Neural progenitor cell (in vitro differentiated cells): ENCODE measurements around the gene SMPD2.

ENCODE experiments used
- EZH2 ChIP-seq: fragments of 200-600 bp; sonication (generic); IDR thresholded peaks from 2 replicates; pipeline ENCODE4 v1.6.1; 2017; ENCODE audit warnings: antibody characterized with exemption, mild to moderate bottlenecking, moderate library complexity
- EZH2phosphoT487 ChIP-seq: fragments of 200-600 bp; sonication (generic); IDR thresholded peaks from 2 replicates; pipeline ENCODE4 v1.6.1; 2017; ENCODE audit warnings: antibody characterized with exemption
- TF ChIP-seq, protein P1 (sequence below): fragments of 200-600 bp; sonication (generic); IDR thresholded peaks from 2 replicates; pipeline ENCODE4 v1.5.1; 2017; ENCODE audit warnings: antibody characterized with exemption, mild to moderate bottlenecking

DNA sequence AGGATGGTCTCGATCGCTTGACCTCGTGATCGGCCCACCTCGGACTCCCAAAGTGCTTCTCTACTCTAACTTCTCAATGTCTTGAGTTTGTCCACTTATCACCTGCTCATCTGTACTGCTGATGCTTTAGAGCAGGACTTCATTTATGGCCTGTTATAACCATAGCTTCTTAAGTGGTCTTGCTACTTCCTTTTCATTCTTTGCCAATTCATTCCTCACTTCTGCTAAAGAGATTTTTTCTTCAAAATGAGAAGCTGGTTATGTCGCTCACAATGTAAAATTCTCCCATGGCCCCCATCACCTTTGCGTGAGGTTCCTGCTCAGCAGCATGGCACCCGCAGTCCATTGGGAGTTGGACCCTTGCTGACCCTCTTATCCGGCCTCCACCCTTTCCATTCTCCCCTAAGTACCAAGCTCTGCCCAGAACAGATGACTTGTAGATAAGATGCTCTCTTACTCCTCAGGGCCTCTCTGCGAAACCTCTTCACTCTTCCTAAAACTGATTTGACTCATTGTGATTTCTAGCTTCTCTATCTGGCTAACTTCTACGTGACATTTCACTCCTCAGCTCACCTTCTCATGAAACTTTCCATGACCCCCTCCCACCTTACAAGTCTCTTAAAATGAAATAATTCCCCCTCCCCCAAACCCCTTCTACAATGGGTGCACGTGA lies 44.3 kb upstream of the SMPD2 start:
- TF ChIP-seq, protein P1, sequence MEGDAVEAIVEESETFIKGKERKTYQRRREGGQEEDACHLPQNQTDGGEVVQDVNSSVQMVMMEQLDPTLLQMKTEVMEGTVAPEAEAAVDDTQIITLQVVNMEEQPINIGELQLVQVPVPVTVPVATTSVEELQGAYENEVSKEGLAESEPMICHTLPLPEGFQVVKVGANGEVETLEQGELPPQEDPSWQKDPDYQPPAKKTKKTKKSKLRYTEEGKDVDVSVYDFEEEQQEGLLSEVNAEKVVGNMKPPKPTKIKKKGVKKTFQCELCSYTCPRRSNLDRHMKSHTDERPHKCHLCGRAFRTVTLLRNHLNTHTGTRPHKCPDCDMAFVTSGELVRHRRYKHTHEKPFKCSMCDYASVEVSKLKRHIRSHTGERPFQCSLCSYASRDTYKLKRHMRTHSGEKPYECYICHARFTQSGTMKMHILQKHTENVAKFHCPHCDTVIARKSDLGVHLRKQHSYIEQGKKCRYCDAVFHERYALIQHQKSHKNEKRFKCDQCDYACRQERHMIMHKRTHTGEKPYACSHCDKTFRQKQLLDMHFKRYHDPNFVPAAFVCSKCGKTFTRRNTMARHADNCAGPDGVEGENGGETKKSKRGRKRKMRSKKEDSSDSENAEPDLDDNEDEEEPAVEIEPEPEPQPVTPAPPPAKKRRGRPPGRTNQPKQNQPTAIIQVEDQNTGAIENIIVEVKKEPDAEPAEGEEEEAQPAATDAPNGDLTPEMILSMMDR: no peak
- TF ChIP-seq EZH2phosphoT487: no peak
- no peak for TF ChIP-seq EZH2
